Dermis microvascular lymphatic vessel endothelial cell (primary cell): ENCODE results near the gene MIOX. TPM values are rescaled to one million over a fixed set of nuclear protein-coding genes. Genes with fewer than 3 reads are reported as not detected.

Source experiments
- DNase-seq, 2 donors: peaks; one replicate each; pipeline versions ENCODE4 v3.0.0 to v3.0.0-alpha.2; 2010; ENCODE audit warnings: low read depth in 2 of 2
- total RNA-seq: library from RNA; depleted of rRNA; stranded (reverse); fragments of >200 nt; gene quantifications from 2 replicates; pipeline ENCODE4 v1.2.1, GENCODE V29; 2014

MIOX gene
- total RNA-seq, 1 donor from 2014 or later, result not detected

- DNase-seq, result no peak
These were observed 2.9 kb downstream of the MIOX start for GRCh38 chr22:50489363-50490243.

GRCh38 chr22:50490531-50491308 lies 4.1 kb downstream of the MIOX start:
- no peak for DNase-seq

GRCh38 chr22:50497093-50497492 lies 10.4 kb downstream of the MIOX start:
- no peak for DNase-seq

- DNase-seq, result peak; percentile 37 to 68
These were observed 11.7 kb downstream of the MIOX start for GRCh38 chr22:50498322-50498890.

- DNase-seq, result no peak
These were observed 13.8 kb downstream of the MIOX start for GRCh38 chr22:50500452-50500851.

GRCh38 chr22:50502096-50502495 lies 15.4 kb downstream of the MIOX start:
- DNase-seq, result no peak

- no peak for DNase-seq
These were observed 16.2 kb downstream of the MIOX start for GRCh38 chr22:50502628-50503474.

GRCh38 chr22:50503475-50504145 lies 17.0 kb downstream of the MIOX start:
- DNase-seq, result no peak

- DNase-seq, result no peak
These were observed 17.9 kb downstream of the MIOX start for GRCh38 chr22:50504369-50505211.

- no peak for DNase-seq
These were observed 18.7 kb downstream of the MIOX start for GRCh38 chr22:50505276-50505775.

GRCh38 chr22:50505776-50506610 lies 19.3 kb downstream of the MIOX start:
- no peak for DNase-seq

- DNase-seq, result peak in 1 of 2 donors; percentile 21
These were observed 20.2 kb downstream of the MIOX start for GRCh38 chr22:50506611-50507420.

GRCh38 chr22:50507421-50507990 lies 20.8 kb downstream of the MIOX start, which contains the start of gene LMF2:
Gene LMF2 (minus strand): TSS chr22:50507702. CDS start chr22:50507675, 27 bp downstream.
- DNase-seq, result peak in 1 of 2 donors; percentile 33

- DNase-seq, result peak; percentile 93 to 97
These were observed 21.6 kb downstream of the MIOX start, which contains the start of gene NCAPH2 for GRCh38 chr22:50507991-50508884. Gene NCAPH2 (plus strand): TSS chr22:50508224. CDS start chr22:50508338, 114 bp downstream.

- no peak for DNase-seq
These were observed 22.2 kb downstream of the MIOX start for GRCh38 chr22:50508897-50509296.

- no peak for DNase-seq
These were observed 26.5 kb downstream of the MIOX start for GRCh38 chr22:50513175-50513574.
